GM18520 (cell line): ENCODE data around the gene ADAD2.

Experiments
- ATAC-seq: cut with Tn5 transposase; IDR thresholded peaks from one replicate; pipeline ENCODE4 v1.9.1; 2021; ENCODE audit not compliant: unreplicated experiment

ADAD2 gene

DNA sequence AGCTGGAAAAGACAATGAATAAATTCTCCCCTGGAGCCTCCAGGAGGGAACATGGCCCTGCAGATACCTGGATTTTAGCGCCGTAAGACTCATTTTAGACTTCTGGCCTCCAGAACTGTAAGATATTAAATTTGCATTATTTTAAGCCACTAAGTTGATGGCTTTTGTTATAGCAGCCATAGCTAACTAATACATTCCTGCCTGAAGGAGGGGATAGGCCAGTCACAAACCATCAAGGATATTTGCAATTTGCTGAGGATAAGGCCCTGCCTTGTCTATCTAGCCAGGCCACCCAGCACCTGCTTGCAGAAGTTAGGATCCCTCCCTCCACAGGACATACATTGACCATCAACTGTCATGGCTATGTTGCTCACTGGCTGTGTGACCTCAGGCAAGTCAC lies 53.8 kb downstream of the ADAD2 start:
- ATAC-seq, result no peak

DNA sequence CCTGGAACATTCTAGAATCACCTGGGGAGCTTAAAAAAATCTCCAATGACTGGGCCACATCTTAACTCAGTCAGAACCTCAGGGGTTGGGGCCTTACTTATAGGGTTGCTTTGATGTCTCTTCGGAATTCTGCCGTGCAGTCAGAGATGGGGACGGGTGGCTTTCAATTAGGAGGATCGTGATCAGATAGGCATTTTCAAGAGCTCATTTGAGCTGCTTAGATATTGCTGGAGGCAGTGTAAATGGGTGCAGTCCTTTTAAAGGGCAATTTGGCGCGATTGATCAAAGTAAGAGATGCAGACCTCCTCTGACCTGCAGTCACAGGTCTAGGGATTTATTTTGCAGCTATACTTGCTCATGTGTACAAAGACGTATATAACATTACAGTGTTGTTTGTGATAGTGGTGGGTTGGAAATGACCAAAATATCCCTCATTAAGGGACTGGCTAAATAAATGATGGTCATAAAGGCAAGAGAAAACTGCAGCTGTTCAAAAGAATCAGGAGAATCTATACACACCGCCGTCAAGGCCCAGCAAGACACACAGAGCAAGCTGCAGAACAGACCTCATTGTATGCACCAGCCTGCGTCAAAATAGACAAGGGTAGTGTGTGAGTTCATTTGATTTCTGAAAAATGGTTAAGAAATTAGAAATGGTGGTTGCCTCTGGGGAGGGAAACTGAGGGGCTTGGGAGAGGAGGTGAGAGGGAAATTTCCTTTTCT lies 55.2 kb downstream of the ADAD2 start:
- ATAC-seq, result no peak

DNA sequence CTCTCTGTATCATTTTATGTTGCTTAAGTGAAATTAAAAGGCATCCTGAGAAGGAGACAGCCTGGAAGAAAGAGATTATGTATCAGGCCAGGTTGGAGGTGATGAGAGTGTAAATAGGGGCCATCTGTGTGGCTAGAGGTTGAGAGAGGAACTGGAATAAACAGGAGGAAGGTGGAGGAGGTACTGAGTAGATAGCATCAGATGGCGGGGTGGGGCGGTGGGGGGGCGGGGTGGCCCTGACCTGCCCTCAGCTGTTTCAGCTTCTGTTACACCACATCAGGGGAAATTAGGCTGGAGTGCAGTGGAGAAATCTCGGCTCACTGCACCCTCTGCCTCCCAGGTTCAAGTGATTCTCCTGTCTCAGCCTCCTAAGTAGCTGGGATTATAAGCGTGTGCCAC lies 55.7 kb downstream of the ADAD2 start:
- no peak for ATAC-seq
